ENCODE results near the gene ENDOD1. TPM values are rescaled to one million over a fixed set of nuclear protein-coding genes. Genes with fewer than 3 reads are reported as not detected.
"Not testable (repeated sequence)": the region's sequence is repeated elsewhere in the genome, so short reads cannot be mapped to it uniquely, and the experiment has no call there.

Gene ENDOD1
- total RNA-seq, 1 donor from 2014 or later, result 1.9 TPM

DNA sequence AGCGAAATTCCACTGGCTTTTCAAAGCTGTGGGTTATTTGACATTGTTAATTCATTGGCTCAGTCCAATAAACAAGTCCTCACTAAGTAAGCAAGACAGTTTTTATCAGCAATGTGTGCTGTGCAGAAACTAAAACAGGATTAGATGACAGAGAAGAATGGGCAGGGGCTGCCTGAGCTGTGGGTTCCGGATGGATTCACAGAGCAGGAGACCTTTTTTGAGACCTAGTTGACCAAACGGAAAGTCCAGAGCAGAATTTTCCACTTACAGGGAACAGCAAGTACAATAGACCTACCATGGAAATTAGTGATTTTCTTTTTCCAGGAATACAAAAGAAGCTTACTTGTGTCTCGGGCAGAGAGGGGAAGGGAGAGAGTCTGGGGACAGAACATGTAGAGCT lies 45.6 kb upstream of the ENDOD1 start:
- Mint-ChIP-seq H3K27me3 (ENCODE audit: insufficient read depth, low read depth) (no peaks in the 10 kb centered on the region), H3K9me3 (no peaks in the 10 kb centered on the region), H3K4me3 (no peak overlapping the region), H3K27ac (no peak overlapping the region), H3K36me3 (no peaks in the 10 kb centered on the region), H3K4me1 (peaks cover 6% of the 10 kb centered on the region)
- Histone ChIP-seq H3K4me2 (no peak overlapping the region), H3K36me3 (no peaks in the 10 kb centered on the region), H3K9ac (no peak overlapping the region), H3K4me1 (no peaks in the 10 kb centered on the region), H3K27ac (no peak overlapping the region), H3F3A (ENCODE audit: low read depth) (no peaks in the 10 kb centered on the region), H4K20me1 (ENCODE audit: low read depth) (no peaks in the 10 kb centered on the region), H3K27me3 (no peaks in the 10 kb centered on the region), H3K79me2 (ENCODE audit: low read depth) (no peaks in the 10 kb centered on the region), H3K9me3 (ENCODE audit: low read depth) (no peaks in the 10 kb centered on the region), H3K4me3 (no peak overlapping the region), H2AFZ (replicated peaks) (no peak overlapping the region)
- TF ChIP-seq, protein P1, sequence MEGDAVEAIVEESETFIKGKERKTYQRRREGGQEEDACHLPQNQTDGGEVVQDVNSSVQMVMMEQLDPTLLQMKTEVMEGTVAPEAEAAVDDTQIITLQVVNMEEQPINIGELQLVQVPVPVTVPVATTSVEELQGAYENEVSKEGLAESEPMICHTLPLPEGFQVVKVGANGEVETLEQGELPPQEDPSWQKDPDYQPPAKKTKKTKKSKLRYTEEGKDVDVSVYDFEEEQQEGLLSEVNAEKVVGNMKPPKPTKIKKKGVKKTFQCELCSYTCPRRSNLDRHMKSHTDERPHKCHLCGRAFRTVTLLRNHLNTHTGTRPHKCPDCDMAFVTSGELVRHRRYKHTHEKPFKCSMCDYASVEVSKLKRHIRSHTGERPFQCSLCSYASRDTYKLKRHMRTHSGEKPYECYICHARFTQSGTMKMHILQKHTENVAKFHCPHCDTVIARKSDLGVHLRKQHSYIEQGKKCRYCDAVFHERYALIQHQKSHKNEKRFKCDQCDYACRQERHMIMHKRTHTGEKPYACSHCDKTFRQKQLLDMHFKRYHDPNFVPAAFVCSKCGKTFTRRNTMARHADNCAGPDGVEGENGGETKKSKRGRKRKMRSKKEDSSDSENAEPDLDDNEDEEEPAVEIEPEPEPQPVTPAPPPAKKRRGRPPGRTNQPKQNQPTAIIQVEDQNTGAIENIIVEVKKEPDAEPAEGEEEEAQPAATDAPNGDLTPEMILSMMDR (IDR thresholded peaks at IDR 0.05), result no peak
- no peak for TF ChIP-seq EZH2 (IDR thresholded peaks at IDR 0.05)
- TF ChIP-seq EZH2phosphoT487 (IDR thresholded peaks at IDR 0.05), result no peak
- DNase-seq (ENCODE audit: low spot score), result no peak

DNA sequence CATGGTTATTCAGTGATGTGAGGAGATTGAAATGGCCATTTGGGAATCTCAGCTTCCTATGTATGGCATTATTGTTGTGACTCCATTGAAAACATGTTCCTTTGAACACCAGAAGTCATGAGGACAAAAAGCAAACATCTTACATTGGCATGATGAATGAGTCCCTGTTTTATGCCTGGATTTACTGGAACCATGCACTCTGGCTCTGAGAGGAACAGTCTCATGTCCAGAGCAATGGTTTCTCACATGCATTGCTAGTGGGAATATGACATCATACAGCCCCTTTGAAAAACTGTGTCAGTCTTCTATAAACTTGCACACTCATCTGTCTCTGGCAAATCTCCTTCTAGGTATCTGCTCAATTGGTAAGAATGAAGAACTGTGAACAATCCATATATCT lies 43.8 kb upstream of the ENDOD1 start:
- Histone ChIP-seq H3K36me3 (no peaks in the 10 kb centered on the region), H4K20me1 (ENCODE audit: low read depth) (no peaks in the 10 kb centered on the region), H3K9me3 (ENCODE audit: low read depth) (no peaks in the 10 kb centered on the region), H3K4me2 (no peak overlapping the region), H2AFZ (replicated peaks) (no peak overlapping the region), H3K4me3 (no peak overlapping the region), H3K4me1 (no peaks in the 10 kb centered on the region), H3F3A (ENCODE audit: low read depth) (no peaks in the 10 kb centered on the region), H3K79me2 (ENCODE audit: low read depth) (no peaks in the 10 kb centered on the region), H3K27ac (no peak overlapping the region), H3K9ac (no peak overlapping the region), H3K27me3 (no peaks in the 10 kb centered on the region)
- no peak for DNase-seq (ENCODE audit: low spot score)
- H3K27ac Mint-ChIP-seq, result no peak overlapping the region
- no peak overlapping the region for H3K4me3 Mint-ChIP-seq
- TF ChIP-seq, protein P1 (IDR thresholded peaks at IDR 0.05), result no peak
- TF ChIP-seq EZH2 (IDR thresholded peaks at IDR 0.05), result no peak
- TF ChIP-seq EZH2phosphoT487 (IDR thresholded peaks at IDR 0.05), result no peak
- no peaks in the 10 kb centered on the region for H3K9me3 Mint-ChIP-seq
- no peaks in the 10 kb centered on the region for H3K27me3 Mint-ChIP-seq (ENCODE audit: insufficient read depth, low read depth)
- peaks cover 6% of the 10 kb centered on the region for H3K4me1 Mint-ChIP-seq
- H3K36me3 Mint-ChIP-seq, result no peaks in the 10 kb centered on the region

DNA sequence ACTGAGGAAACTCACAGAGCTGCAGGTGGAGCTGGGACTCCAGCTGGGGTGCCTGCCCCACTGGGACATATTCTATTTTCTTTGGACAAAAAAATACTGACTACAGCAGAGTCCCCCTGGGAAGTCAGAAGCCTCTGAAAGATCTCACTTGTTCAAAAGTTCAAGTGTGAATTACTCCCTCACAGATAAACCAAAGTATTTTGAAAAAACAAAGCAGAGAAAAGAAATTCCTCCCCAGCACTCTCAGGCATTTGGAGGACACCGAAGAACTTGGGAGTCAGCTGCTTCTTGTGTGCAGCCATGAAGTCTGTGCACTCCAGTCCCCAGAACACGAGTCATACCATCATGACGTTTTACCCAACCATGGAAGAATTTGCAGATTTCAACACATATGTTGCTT lies 40.5 kb upstream of the ENDOD1 start, which contains the start of gene KDM4F:
Gene KDM4F (plus strand): TSS at position 301 of the 400 bp plus-strand sequence.
- not testable (repeated sequence) for H3K4me2 ChIP-seq; H3F3A ChIP-seq (ENCODE audit: low read depth); H3K79me2 ChIP-seq (ENCODE audit: low read depth); H4K20me1 ChIP-seq (ENCODE audit: low read depth); H3K27ac ChIP-seq; H3K4me1 Mint-ChIP-seq; H3K9me3 Mint-ChIP-seq; H3K4me3 ChIP-seq; H3K4me1 ChIP-seq; H3K27me3 ChIP-seq; H2AFZ ChIP-seq (replicated peaks); DNase-seq (ENCODE audit: low spot score); H3K27ac Mint-ChIP-seq; H3K36me3 Mint-ChIP-seq; H3K9me3 ChIP-seq (ENCODE audit: low read depth); H3K4me3 Mint-ChIP-seq; H3K27me3 Mint-ChIP-seq (ENCODE audit: insufficient read depth, low read depth); H3K9ac ChIP-seq; H3K36me3 ChIP-seq

DNA sequence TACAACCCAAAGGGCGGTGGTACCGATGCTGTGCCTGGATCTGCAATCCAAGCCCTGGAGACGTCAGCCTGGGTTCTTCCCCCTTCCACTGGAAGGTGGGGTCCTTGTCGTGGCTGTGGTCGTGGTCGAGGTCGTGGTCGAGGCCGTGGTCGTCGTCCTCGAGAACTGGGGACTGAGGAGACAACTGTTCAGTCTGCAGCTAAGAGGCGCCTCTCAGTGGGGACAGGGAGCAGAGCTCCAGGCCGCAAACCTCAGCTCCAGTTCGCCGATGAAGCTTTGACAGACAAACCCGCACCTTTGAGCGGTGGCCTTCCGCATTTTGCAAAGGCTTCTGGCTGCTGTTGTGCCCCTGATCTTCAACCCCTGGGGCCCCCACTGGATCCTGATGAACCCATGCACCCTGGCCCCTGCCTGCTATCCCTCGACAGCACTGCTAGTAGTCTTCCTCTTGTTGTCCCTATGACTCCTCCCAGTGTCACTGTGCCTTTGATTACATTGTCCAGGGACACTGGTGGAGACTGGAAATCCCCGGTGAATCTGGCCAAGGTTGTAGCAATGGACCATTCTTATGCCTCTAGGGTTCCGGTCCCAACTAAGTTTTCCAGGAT lies 38.9 kb upstream of the ENDOD1 start:
- no peaks in the 10 kb centered on the region for H3K27me3 Mint-ChIP-seq (ENCODE audit: insufficient read depth, low read depth)
- H3K27ac Mint-ChIP-seq, result peak overlapping the region; percentile 35
- no peaks in the 10 kb centered on the region for H3K4me1 Mint-ChIP-seq
- DNase-seq (ENCODE audit: low spot score), result no peak
- H3K79me2 ChIP-seq (ENCODE audit: low read depth), result no peaks in the 10 kb centered on the region
- no peak overlapping the region for H3K9ac ChIP-seq
- no peaks in the 10 kb centered on the region for H3K9me3 ChIP-seq (ENCODE audit: low read depth)
- no peak overlapping the region for H3K4me3 ChIP-seq
- H3K4me1 ChIP-seq, result no peaks in the 10 kb centered on the region
- no peak overlapping the region for H3K27ac ChIP-seq
- no peaks in the 10 kb centered on the region for H3K36me3 Mint-ChIP-seq
- no peak overlapping the region for H3K4me2 ChIP-seq
- no peaks in the 10 kb centered on the region for H3F3A ChIP-seq (ENCODE audit: low read depth)
- H2AFZ ChIP-seq (replicated peaks), result no peak overlapping the region
- no peaks in the 10 kb centered on the region for H3K36me3 ChIP-seq
- peaks cover 6% of the 10 kb centered on the region for H3K27me3 ChIP-seq
- no peaks in the 10 kb centered on the region for H4K20me1 ChIP-seq (ENCODE audit: low read depth)
- TF ChIP-seq EZH2 (IDR thresholded peaks at IDR 0.05) (no peak), EZH2phosphoT487 (IDR thresholded peaks at IDR 0.05) (no peak)
- TF ChIP-seq, protein P1 (IDR thresholded peaks at IDR 0.05), result no peak
- no peaks in the 10 kb centered on the region for H3K9me3 Mint-ChIP-seq
- H3K4me3 Mint-ChIP-seq, result no peak overlapping the region
